Liver (tissue), 9 donors: Measurements from ENCODE around the gene COLEC12. TPM values are rescaled to one million over a fixed set of nuclear protein-coding genes. Genes with fewer than 3 reads are reported as not detected.

Experiments used
- DNase-seq: peaks from one replicate; pipeline ENCODE4 v3.0.0-alpha.2; 2017; ENCODE audit warnings: low spot score
- H3K27ac ChIP-seq, 2 donors: one replicate each; pipeline ENCODE4 v1.7.0; 2013; ENCODE audit warnings: inconsistent platforms in 2 of 2, low read length in 2 of 2, control low read depth in 1 of 2, low read depth in 1 of 2, mild to moderate bottlenecking in 1 of 2
- H3K27me3 ChIP-seq, 4 donors: one replicate each; pipeline versions ENCODE4 v1.6.1 to v1.7.0; 2013; ENCODE audit warnings: low read length in 3 of 4, inconsistent platforms in 1 of 4, mild to moderate bottlenecking in 1 of 4, moderate library complexity in 1 of 4; ENCODE audit not compliant: control insufficient read depth in 4 of 4, insufficient read depth in 4 of 4
- H3K36me3 ChIP-seq, 4 donors: one replicate each; pipeline versions ENCODE4 v1.6.1 to v1.7.0; 2013; ENCODE audit warnings: low read length in 3 of 4, mild to moderate bottlenecking in 3 of 4, low read depth in 1 of 4, moderate library complexity in 1 of 4; ENCODE audit not compliant: control insufficient read depth in 4 of 4, insufficient read depth in 3 of 4
- H3K4me1 ChIP-seq, 4 donors: one replicate each; pipeline versions ENCODE4 v1.6.1 to v1.7.0; 2013; ENCODE audit warnings: low read length in 3 of 4, mild to moderate bottlenecking in 3 of 4, moderate library complexity in 1 of 4; ENCODE audit not compliant: control insufficient read depth in 4 of 4, insufficient read depth in 4 of 4
- H3K4me3 ChIP-seq, 3 donors: one replicate each; pipeline versions ENCODE4 v1.6.1 to v1.7.0; 2013; ENCODE audit warnings: low read length in 3 of 3, control low read depth in 1 of 3, low read depth in 1 of 3, mild to moderate bottlenecking in 1 of 3
- H3K9ac ChIP-seq, 2 donors: one replicate each; pipeline ENCODE4 v1.7.0; 2013; ENCODE audit warnings: low read length in 2 of 2, mild to moderate bottlenecking in 2 of 2, moderate library complexity in 2 of 2, control low read depth in 1 of 2, low read depth in 1 of 2
- H3K9me3 ChIP-seq, 4 donors: one replicate each; pipeline versions ENCODE4 v1.6.1 to v1.7.0; 2013; ENCODE audit warnings: low read length in 3 of 4; ENCODE audit not compliant: control insufficient read depth in 4 of 4
- ATF3 ChIP-seq: IDR thresholded peaks from 2 replicates; pipeline ENCODE4 v1.6.1; 2016; ENCODE audit warnings: antibody characterized with exemption
- CTCF ChIP-seq: fragments of 150-350 bp; IDR thresholded peaks from 2 replicates; pipeline ENCODE4 v1.5.1; 2017; ENCODE audit warnings: improper control_type of control experiment, low read depth, low read length; ENCODE audit not compliant: missing input control
- EGR1 ChIP-seq, 2 donors: IDR thresholded peaks; 2 replicates each; pipeline ENCODE4 v1.6.1; 2016 to 2018; ENCODE audit warnings: antibody characterized with exemption in 2 of 2, low read depth in 2 of 2
- FOXA1 ChIP-seq: IDR thresholded peaks from 2 replicates; pipeline ENCODE4 v1.6.1; 2016; ENCODE audit warnings: antibody characterized with exemption
- FOXA2 ChIP-seq: IDR thresholded peaks from 2 replicates; pipeline ENCODE4 v1.6.1; 2016; ENCODE audit warnings: antibody characterized with exemption
- GABPA ChIP-seq, 2 donors: IDR thresholded peaks in 1 of 2; conservative IDR thresholded peaks in 1 of 2; 2 replicates each; pipeline ENCODE4 v1.6.1; 2016; ENCODE audit warnings: antibody characterized with exemption in 2 of 2, mild to moderate bottlenecking in 1 of 2, moderate library complexity in 1 of 2
- HNF4A ChIP-seq, 2 donors: conservative IDR thresholded peaks; 2 replicates each; pipeline ENCODE4 v1.6.1; 2016; ENCODE audit warnings: antibody characterized with exemption in 2 of 2, mild to moderate bottlenecking in 2 of 2
- HNF4G ChIP-seq: IDR thresholded peaks from 2 replicates; pipeline ENCODE4 v1.6.1; 2016; ENCODE audit warnings: antibody characterized with exemption
- MAX ChIP-seq: IDR thresholded peaks from 2 replicates; pipeline ENCODE4 v1.6.1; 2016; ENCODE audit warnings: antibody characterized with exemption
- NR2F2 ChIP-seq: IDR thresholded peaks from 2 replicates; pipeline ENCODE4 v1.6.1; 2016; ENCODE audit warnings: antibody characterized with exemption
- RXRA ChIP-seq, 2 donors: IDR thresholded peaks; 2 replicates each; pipeline ENCODE4 v1.6.1; 2017 to 2018; ENCODE audit warnings: antibody characterized with exemption in 2 of 2, mild to moderate bottlenecking in 1 of 2
- SP1 ChIP-seq: IDR thresholded peaks from 2 replicates; pipeline ENCODE4 v1.6.1; 2018; ENCODE audit warnings: antibody characterized with exemption, mild to moderate bottlenecking
- TAF1 ChIP-seq: conservative IDR thresholded peaks from 2 replicates; pipeline ENCODE4 v1.6.1; 2016; ENCODE audit warnings: antibody characterized with exemption, mild to moderate bottlenecking
- YY1 ChIP-seq: IDR thresholded peaks from 2 replicates; pipeline ENCODE4 v1.6.1; 2016; ENCODE audit warnings: antibody characterized with exemption, mild to moderate bottlenecking
- WGBS: extraction: QIAGEN DNeasy Blood & Tissue Kit; methylation state at CpG from one replicate; pipeline ENCODE4 v1.1.7; 2013; 5-methylcytosine and 5-hydroxymethylcytosine counted together
- polyA plus RNA-seq, 2 donors: library from polyadenylated mRNA; stranded (reverse) in 1 of 2; unstranded in 1 of 2; fragments of 200-250 nt in 1 of 2; fragments of >200 nt in 1 of 2; fragmentation: Nextera tagmentation in 1 of 2; extraction: Ambion mirVana in 1 of 2; gene quantifications; one replicate each; pipeline versions ENCODE4 v1.2.1 to v1.2.3, GENCODE V29; 2013 to 2015
- total RNA-seq, 2 donors: library from RNA; depleted of rRNA; stranded (reverse); fragments of >200 nt; gene quantifications; one replicate each; pipeline ENCODE4 v1.2.3, GENCODE V29; 2014
- donor health status: healthy.
- donor health status: healthy.
- donor health status: healthy.
- donor health status: healthy.
- donor health status: healthy.

COLEC12 gene
- total and polyA plus RNA-seq, 4 donors = 0.03 to 1.6 (median 0.28) TPM

DNA sequence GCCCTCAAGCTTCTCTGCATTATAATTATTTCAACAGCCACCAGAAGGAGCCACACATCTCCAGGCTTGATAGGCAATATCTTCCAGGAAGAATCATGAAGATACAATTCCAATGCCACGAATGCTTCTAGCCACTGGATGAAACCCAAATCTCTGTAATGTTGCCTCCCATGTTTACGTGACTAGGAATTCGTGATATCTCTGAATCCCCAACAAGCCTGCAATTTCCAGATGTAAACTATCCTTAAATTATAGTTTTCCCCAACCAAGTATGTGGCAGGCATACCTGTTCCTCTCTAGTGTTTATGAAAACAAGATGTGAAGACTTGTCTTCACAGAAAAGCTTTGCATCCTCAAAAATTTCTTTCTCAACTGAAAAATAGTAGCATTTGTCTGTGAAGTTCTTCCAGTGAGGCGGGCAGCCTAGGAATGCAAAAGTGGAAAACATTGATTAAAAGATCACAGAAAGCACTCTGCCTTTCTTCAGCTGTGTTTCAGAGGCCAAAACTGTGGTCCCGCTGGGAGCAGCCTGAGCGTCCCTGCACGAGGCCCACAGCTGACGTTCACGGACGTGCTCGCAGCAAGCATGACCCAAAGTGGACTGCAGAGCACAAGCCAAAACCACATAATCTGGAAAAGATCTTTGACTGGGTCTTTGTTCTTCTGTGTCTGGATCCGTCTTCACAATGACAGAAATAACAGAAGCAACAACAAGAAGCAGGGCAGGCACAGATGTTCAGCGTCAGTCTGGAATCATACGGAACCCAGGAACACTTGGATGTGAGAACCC, 167.6 kb downstream of the COLEC12 start (continued):
- TF ChIP-seq YY1 (no peak), TAF1 (no peak)

DNA sequence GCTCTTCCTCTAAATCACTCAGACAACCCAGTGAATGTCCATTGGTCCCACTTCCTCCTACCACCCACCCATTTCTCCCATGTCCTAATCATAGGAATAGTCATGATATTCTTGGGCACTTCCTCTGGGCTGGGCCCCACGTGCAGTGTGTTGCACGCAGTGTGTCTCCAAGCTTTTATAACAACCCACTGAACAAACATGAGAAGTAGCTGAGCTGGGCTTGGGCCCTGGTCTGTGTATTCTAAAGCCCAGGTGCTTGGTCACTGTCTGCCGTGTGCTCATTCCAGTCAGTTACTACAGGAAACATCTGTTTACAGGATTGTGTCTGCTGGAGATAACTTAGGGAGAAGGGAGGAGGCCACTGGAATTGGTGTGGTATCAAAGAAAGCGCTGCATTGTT, 168.5 kb downstream of the COLEC12 start:
- 59% methylated on average over 4 of the region's 4 CpGs for WGBS
- no peak overlapping the region for H3K9ac ChIP-seq
- no peaks in the 10 kb centered on the region for H3K9me3 ChIP-seq
- H3K27ac ChIP-seq = no peak overlapping the region
- no peaks in the 10 kb centered on the region for H3K36me3 ChIP-seq
- DNase-seq = no peak
- no peak for TF ChIP-seq TAF1
- no peak for TF ChIP-seq ATF3
- TF ChIP-seq SP1 = no peak
- no peak for TF ChIP-seq NR2F2
- TF ChIP-seq CTCF = no peak
- no peak for TF ChIP-seq EGR1 (IDR thresholded peaks at IDR 0.05; ENCODE audit: low read depth in 2 of 2)
- no peak for TF ChIP-seq HNF4G
- H3K27me3 ChIP-seq = no peaks in the 10 kb centered on the region
- H3K4me1 ChIP-seq = no peaks in the 10 kb centered on the region
- H3K4me3 ChIP-seq = no peak overlapping the region

DNA sequence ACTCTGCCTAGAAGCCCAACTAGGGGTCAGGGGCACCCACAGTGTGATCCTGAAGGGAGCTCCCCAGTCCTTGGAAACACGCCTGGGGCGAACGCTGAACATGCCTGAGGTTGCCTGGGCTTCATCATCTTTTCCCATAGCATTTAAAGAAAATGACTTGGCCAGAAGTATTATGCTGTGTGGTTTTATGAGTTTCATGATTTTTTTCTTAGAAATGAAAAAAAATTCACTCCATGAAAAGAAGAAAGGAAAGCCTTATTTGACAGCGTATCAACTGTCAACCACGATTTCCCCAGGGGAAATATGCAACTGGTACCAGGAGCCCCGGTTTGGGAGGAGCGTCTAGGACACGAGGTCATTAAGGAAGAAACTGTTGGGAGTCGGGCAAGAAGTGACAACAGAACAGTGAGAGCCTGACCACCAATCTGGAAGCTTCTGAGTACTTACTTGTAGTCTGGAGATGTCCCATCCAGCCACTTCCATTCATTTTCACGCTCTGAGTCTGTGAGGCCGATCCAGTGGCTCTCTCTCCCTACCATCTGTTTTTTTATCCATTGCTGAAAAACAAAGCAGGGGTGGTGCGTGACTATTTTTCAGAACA, 169.2 kb downstream of the COLEC12 start:
- H3K36me3 ChIP-seq = no peaks in the 10 kb centered on the region
- 74% methylated on average over 12 of the region's 12 CpGs for WGBS
- no peaks in the 10 kb centered on the region for H3K4me1 ChIP-seq
- H3K27ac ChIP-seq = no peak overlapping the region
- H3K9ac ChIP-seq = no peak overlapping the region
- no peaks in the 10 kb centered on the region for H3K9me3 ChIP-seq
- H3K27me3 ChIP-seq = no peaks in the 10 kb centered on the region
- H3K4me3 ChIP-seq = no peak overlapping the region
- TF ChIP-seq ATF3 (no peak), FOXA1 (no peak)
- no peak for DNase-seq

DNA sequence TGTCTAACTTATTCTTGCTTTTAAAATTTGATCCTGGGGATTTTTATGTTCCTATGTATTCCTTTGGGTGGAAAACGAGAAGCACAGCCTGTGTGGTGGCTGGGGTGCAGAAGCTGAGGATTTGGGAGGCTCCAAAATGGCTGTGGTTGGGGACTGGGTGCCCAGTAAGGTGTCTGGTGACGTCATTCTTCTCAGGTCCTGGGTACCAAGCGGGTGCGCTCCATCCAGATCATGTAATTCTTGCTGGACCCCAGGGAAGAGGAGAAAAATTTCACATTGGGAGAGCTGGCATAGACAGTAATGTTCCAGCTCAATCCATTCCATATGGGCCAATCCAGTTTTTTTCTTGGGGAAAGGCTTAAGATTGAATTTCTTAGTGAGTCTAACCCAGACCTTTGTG, 171.6 kb downstream of the COLEC12 start:
- Histone ChIP-seq H3K9me3 (no peaks in the 10 kb centered on the region), H3K27me3 (no peaks in the 10 kb centered on the region), H3K27ac (no peak overlapping the region), H3K36me3 (no peaks in the 10 kb centered on the region), H3K4me3 (no peak overlapping the region), H3K4me1 (no peaks in the 10 kb centered on the region), H3K9ac (no peak overlapping the region)
- TF ChIP-seq MAX (no peak), CTCF (no peak), SP1 (no peak), YY1 (no peak), NR2F2 (no peak), RXRA (IDR thresholded peaks at IDR 0.05) (no peak), FOXA1 (no peak), GABPA (IDR thresholded peaks at IDR 0.05 in 1 of 2, conservative IDR thresholded peaks at IDR 0.05 in 1 of 2) (no peak), FOXA2 (no peak), HNF4A (conservative IDR thresholded peaks at IDR 0.05) (no peak)
- DNase-seq = no peak
- 86% methylated on average over 4 of the region's 4 CpGs for WGBS
